H4 (cell line): ENCODE data around the gene TMEM42. TPM values are rescaled to one million over a fixed set of nuclear protein-coding genes. Genes with fewer than 3 reads are reported as not detected.

Experiments
- DNase-seq: peaks from one replicate; pipeline ENCODE4 v3.0.0-alpha.2; 2015; ENCODE audit warnings: low spot score
- total RNA-seq: library from RNA; depleted of rRNA; stranded (reverse); fragments of >200 nt; shearing (Covaris generic); gene quantifications from 2 replicates; pipeline ENCODE4 v1.2.3, GENCODE V29; 2014

The TMEM42 gene
- total RNA-seq, 1 experiment from 2014 or later = 5.4 TPM

- no peak for DNase-seq
Observed at GRCh38 chr3:44874308-44874707, 12.6 kb downstream of the TMEM42 start, which contains the start of gene TGM4. Gene TGM4, plus strand, starts transcription at chr3:44874608. Its CDS starts 71 bp downstream, at chr3:44874679.

GRCh38 chr3:44875596-44875995 lies 13.9 kb downstream of the TMEM42 start:
- DNase-seq = no peak

GRCh38 chr3:44877333-44877732 lies 15.6 kb downstream of the TMEM42 start:
- DNase-seq = no peak

- no peak for DNase-seq
Observed at GRCh38 chr3:44880284-44880683, 18.6 kb downstream of the TMEM42 start.

GRCh38 chr3:44883213-44883955 lies 21.7 kb downstream of the TMEM42 start:
- DNase-seq = no peak

GRCh38 chr3:44883999-44884431 lies 22.3 kb downstream of the TMEM42 start:
- peak; percentile 80 for DNase-seq

- DNase-seq = peak; percentile 69
Observed at GRCh38 chr3:44885618-44886017, 23.9 kb downstream of the TMEM42 start.

- no peak for DNase-seq
Observed at GRCh38 chr3:44886561-44886960, 24.8 kb downstream of the TMEM42 start.

GRCh38 chr3:44887101-44887500 lies 25.4 kb downstream of the TMEM42 start:
- DNase-seq = no peak

- no peak for DNase-seq
Observed at GRCh38 chr3:44890258-44890657, 28.5 kb downstream of the TMEM42 start.

- no peak for DNase-seq
Observed at GRCh38 chr3:44890852-44891251, 29.1 kb downstream of the TMEM42 start.

GRCh38 chr3:44892689-44893088 lies 31.0 kb downstream of the TMEM42 start:
- DNase-seq = no peak

- DNase-seq = peak; percentile 22
Observed at GRCh38 chr3:44893097-44893496, 31.4 kb downstream of the TMEM42 start.

- DNase-seq = no peak
Observed at GRCh38 chr3:44894485-44894884, 32.8 kb downstream of the TMEM42 start.

- DNase-seq = no peak
Observed at GRCh38 chr3:44896440-44896839, 34.7 kb downstream of the TMEM42 start.

GRCh38 chr3:44899683-44900367 lies 38.1 kb downstream of the TMEM42 start:
- DNase-seq = no peak

GRCh38 chr3:44902628-44903027 lies 40.9 kb downstream of the TMEM42 start:
- DNase-seq = no peak

GRCh38 chr3:44903314-44903713 lies 41.6 kb downstream of the TMEM42 start:
- no peak for DNase-seq

- no peak for DNase-seq
Observed at GRCh38 chr3:44903751-44904150, 42.0 kb downstream of the TMEM42 start.

GRCh38 chr3:44905446-44906157 lies 43.9 kb downstream of the TMEM42 start:
- DNase-seq = no peak

- no peak for DNase-seq
Observed at GRCh38 chr3:44906997-44907396, 45.3 kb downstream of the TMEM42 start.

- no peak for DNase-seq
Observed at GRCh38 chr3:44907612-44908011, 45.9 kb downstream of the TMEM42 start.

- no peak for DNase-seq
Observed at GRCh38 chr3:44909063-44909462, 47.4 kb downstream of the TMEM42 start.
